A549 (cell line): ENCODE measurements around the gene MYLK2. TPM values are rescaled to one million over a fixed set of nuclear protein-coding genes. Genes with fewer than 3 reads are reported as not detected.

Source experiments
- ATAC-seq, 2 experiments: fragments of 200-7000 bp in 1 of 2; fragments of >200 bp in 1 of 2; cut with Nextera tagmentation in 1 of 2; cut with Tn5 transposase in 1 of 2; 3 replicates each; pipeline versions ENCODE4 v1.8.0 to v1.9.1; 2018 to 2020; ENCODE audit warnings: mild to moderate bottlenecking in 1 of 2, moderate library complexity in 1 of 2
- CTCF ChIA-PET: fragments of 300-600 bp; sonication (Branson Sonifier 250); formaldehyde crosslinking; extraction: SDS; loops from one replicate; lab custom pipeline; 2021; ENCODE audit warnings: antibody characterized with exemption, inconsistent platforms; lab: Yijun Ruan, JAX
- POLR2A ChIA-PET: fragments of 350-600 bp; formaldehyde crosslinking; extraction: SDS; loops from one replicate; lab custom pipeline; 2021; ENCODE audit warnings: antibody characterized with exemption, inconsistent platforms; lab: Yijun Ruan, JAX
- DNase-seq, 2 experiments: peaks; one replicate each; pipeline versions ENCODE4 v3.0.0 to v3.0.0-alpha.2; 2011 to 2016; ENCODE audit warnings: low read depth in 1 of 2, low spot score in 1 of 2
- FAIRE-seq: peaks from 2 replicates; lab custom pipeline; 2011; peaks lifted over from hg19 to GRCh38; lab: Jason Lieb, UNC
- H3K27ac ChIP-seq, 2 experiments: fragments of >200 bp; sonication (Bioruptor Twin); formaldehyde crosslinking; 3 replicates each; pipeline ENCODE4 v1.5.1; 2016 to 2017
- H3K4me1 ChIP-seq: fragments of >200 bp; sonication (Bioruptor Twin); formaldehyde crosslinking; 3 replicates; pipeline ENCODE4 v1.6.1; 2016
- H3K4me2 ChIP-seq: fragments of >200 bp; sonication (Bioruptor Twin); formaldehyde crosslinking; 3 replicates; pipeline ENCODE4 v1.6.1; 2016
- H3K4me3 ChIP-seq: fragments of >200 bp; sonication (Bioruptor Twin); formaldehyde crosslinking; 3 replicates; pipeline ENCODE4 v1.5.1; 2016
- H3K9me3 ChIP-seq: fragments of >200 bp; sonication (Bioruptor Twin); formaldehyde crosslinking; 3 replicates; pipeline ENCODE4 v1.6.1; 2016
- BHLHE40 ChIP-seq: IDR thresholded peaks from 2 replicates; pipeline ENCODE4 v1.6.1; 2012; ENCODE audit warnings: low read depth, low read length, inconsistent platforms
- CBX8 ChIP-seq: fragments of 200-600 bp; sonication (generic); IDR thresholded peaks from 2 replicates; pipeline ENCODE4 v1.6.1; 2016
- FOXS1 ChIP-seq: fragments of 250-450 bp; sonication (Bioruptor Pico); IDR thresholded peaks from 2 replicates; pipeline ENCODE4 v1.5.0; 2020; ENCODE audit warnings: mild to moderate bottlenecking, moderate library complexity
- HOXA7 ChIP-seq: fragments of 250-450 bp; sonication (Bioruptor Pico); IDR thresholded peaks from 2 replicates; pipeline ENCODE4 v1.5.0; 2020; ENCODE audit warnings: mild to moderate bottlenecking, moderate library complexity
- HOXB5 ChIP-seq: fragments of 250-450 bp; sonication (Bioruptor Pico); IDR thresholded peaks from 2 replicates; pipeline ENCODE4 v1.5.0; 2020; ENCODE audit warnings: mild to moderate bottlenecking, moderate library complexity
- JUNB ChIP-seq: fragments of >200 bp; sonication (Bioruptor Twin); formaldehyde crosslinking; IDR thresholded peaks from 2 replicates; pipeline ENCODE4 v1.6.1; 2016
- KDM1A ChIP-seq: fragments of 200-600 bp; sonication (generic); IDR thresholded peaks from 2 replicates; pipeline ENCODE4 v1.6.1; 2016; ENCODE audit warnings: low read depth, mild to moderate bottlenecking
- MAFK ChIP-seq: fragments of 450-650 bp; IDR thresholded peaks from 2 replicates; pipeline ENCODE4 v1.6.1; 2014; ENCODE audit not compliant: partially characterized antibody
- MAZ ChIP-seq: fragments of 150-350 bp; IDR thresholded peaks from 2 replicates; pipeline ENCODE4 v1.6.1; 2014; ENCODE audit warnings: antibody characterized with exemption, low read depth, low read length, borderline replicate concordance
- POLR2A ChIP-seq: IDR thresholded peaks from 2 replicates; pipeline ENCODE4 v1.6.1; 2012; ENCODE audit warnings: mild to moderate bottlenecking, low read length
- RFX5 ChIP-seq: fragments of 450-650 bp; IDR thresholded peaks from 2 replicates; pipeline ENCODE4 v1.7.1; 2014; ENCODE audit warnings: antibody characterized with exemption, mild to moderate bottlenecking, moderate library complexity
- SREBF2 ChIP-seq: fragments of 450-650 bp; IDR thresholded peaks from 2 replicates; pipeline ENCODE4 v1.6.1; 2014; ENCODE audit warnings: mild to moderate bottlenecking, moderate library complexity
- TFCP2L1 ChIP-seq: fragments of 250-450 bp; sonication (Bioruptor Pico); IDR thresholded peaks from 2 replicates; pipeline ENCODE4 v1.5.0; 2021; ENCODE audit warnings: mild to moderate bottlenecking
- ZFP36 ChIP-seq: fragments of 450-650 bp; IDR thresholded peaks from 2 replicates; pipeline ENCODE4 v1.6.1; 2014; ENCODE audit warnings: borderline replicate concordance; ENCODE audit not compliant: partially characterized antibody
- ZNF302 ChIP-seq: fragments of 250-450 bp; sonication (Bioruptor Pico); IDR thresholded peaks from 2 replicates; pipeline ENCODE4 v1.9.0; 2021; ENCODE audit warnings: inconsistent platforms, mild to moderate bottlenecking, moderate library complexity
- WGBS: methylation state at CpG from one replicate; pipeline ENCODE4 v1.1.6; 2017; ENCODE audit errors: missing lambda C conversion rate; 5-methylcytosine and 5-hydroxymethylcytosine counted together
- polyA plus RNA-seq, 4 experiments: library from polyadenylated mRNA; depleted of rRNA in 3 of 4; stranded (reverse); fragments of >200 nt; fragmentation: RNase III in 1 of 4; extraction: RNeasy Plus Mini Kit Qiagen cat#74134 plus additional on column Dnase treatment in 1 of 4; gene quantifications; 2 replicates in 3 of 4; 3 replicates in 1 of 4; pipeline ENCODE4 v1.2.3, GENCODE V29; 2011 to 2017
- TF ChIP-seq, protein P1 (sequence below): fragments of 250-450 bp; sonication (Bioruptor Pico); IDR thresholded peaks from 2 replicates; pipeline ENCODE4 v1.5.0; 2021; ENCODE audit warnings: mild to moderate bottlenecking, moderate library complexity, borderline replicate concordance
- TF ChIP-seq, protein P2 (sequence below): fragments of >200 bp; sonication (Bioruptor Twin); formaldehyde crosslinking; IDR thresholded peaks from 3 replicates; pipeline ENCODE4 v1.5.1; 2016
- TF ChIP-seq, protein P3 (sequence below): fragments of >200 bp; sonication (Bioruptor Twin); formaldehyde crosslinking; IDR thresholded peaks from 3 replicates; pipeline ENCODE4 v1.6.1; 2016
- TF ChIP-seq, protein P4 (sequence below): IDR thresholded peaks from 2 replicates; pipeline ENCODE4 v1.6.1; 2012

Gene MYLK2
- polyA plus RNA-seq, 2 of the 4 experiments (the other 2 are of a cell fraction) = 0.09 to 0.36 TPM

DNA sequence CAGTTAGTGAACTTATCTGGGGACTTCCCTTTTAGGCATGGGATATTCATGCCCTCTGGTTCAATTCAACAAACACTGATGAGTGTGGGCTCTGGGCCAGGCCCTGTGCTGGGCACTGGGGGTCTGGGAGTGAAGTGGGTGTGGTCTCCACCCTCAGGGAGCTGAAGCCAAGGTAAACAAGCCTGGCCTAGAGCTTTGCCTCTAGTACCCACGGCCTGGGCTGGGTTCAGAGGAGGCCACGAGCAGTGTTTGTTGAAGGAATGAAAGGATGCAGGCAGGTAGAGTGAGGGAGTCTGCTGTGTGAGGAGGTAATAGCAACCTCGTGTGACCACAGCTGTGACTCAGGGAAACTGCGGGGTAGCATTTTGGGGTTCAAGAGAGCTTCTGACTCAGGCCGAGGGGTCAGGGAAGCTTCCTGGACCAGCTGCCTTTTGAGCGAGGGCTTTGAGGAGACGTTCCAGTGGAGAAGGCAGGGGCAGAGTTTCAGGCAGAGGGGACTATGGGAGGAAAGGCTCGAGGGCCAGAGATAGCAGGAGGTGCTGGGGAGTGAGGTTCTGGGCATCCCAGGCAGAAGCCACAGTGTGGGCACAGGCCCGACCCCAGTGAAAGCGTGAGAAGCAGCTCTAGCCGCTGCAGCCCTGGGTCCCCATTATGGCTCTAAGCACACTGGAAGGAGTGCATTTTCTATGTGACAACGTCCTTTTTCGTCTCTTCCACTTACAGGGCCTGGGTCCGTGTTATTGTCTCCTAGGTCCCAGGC is 5.6 kb downstream of the MYLK2 start:
- no peak for ATAC-seq
- DNase-seq = no peak
- 70% methylated on average over 14 of the region's 14 CpGs for WGBS
- H3K4me3 ChIP-seq = no peak overlapping the region
- peak overlapping the region in 1 of 2 experiments; percentile 68; a peak in 1 of 6 replicates for H3K27ac ChIP-seq
- ChIA-PET CTCF (interaction anchor here (1.5 to 6.8 kb wide), 10 partner anchors 10 to 267 kb away, joined by 3 to 133 read pairs (median 54); partner anchors contain the start of genes FOXS1 and PDRG1), POLR2A (no interaction called here)
- H3K4me1 ChIP-seq = peaks cover 23% of the 10 kb centered on the region; the same call in 2 of the 3 replicates
- H3K9me3 ChIP-seq = no peaks in the 10 kb centered on the region
- no peak for FAIRE-seq
- no peak overlapping the region for H3K4me2 ChIP-seq
- TF ChIP-seq KDM1A = no peak
- no peak for TF ChIP-seq ZNF302 (CRISPR knock-in tag)
- TF ChIP-seq POLR2A = no peak
- no peak for TF ChIP-seq MAZ
- no peak for TF ChIP-seq SREBF2
- no peak for TF ChIP-seq HOXA7 (CRISPR knock-in tag)
- no peak for TF ChIP-seq BHLHE40
- no peak for TF ChIP-seq CBX8
- TF ChIP-seq RFX5 = no peak
- TF ChIP-seq JUNB = no peak
- TF ChIP-seq, protein P1, sequence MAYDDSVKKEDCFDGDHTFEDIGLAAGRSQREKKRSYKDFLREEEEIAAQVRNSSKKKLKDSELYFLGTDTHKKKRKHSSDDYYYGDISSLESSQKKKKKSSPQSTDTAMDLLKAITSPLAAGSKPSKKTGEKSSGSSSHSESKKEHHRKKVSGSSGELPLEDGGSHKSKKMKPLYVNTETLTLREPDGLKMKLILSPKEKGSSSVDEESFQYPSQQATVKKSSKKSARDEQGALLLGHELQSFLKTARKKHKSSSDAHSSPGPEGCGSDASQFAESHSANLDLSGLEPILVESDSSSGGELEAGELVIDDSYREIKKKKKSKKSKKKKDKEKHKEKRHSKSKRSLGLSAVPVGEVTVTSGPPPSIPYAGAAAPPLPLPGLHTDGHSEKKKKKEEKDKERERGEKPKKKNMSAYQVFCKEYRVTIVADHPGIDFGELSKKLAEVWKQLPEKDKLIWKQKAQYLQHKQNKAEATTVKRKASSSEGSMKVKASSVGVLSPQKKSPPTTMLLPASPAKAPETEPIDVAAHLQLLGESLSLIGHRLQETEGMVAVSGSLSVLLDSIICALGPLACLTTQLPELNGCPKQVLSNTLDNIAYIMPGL = no peak
- TF ChIP-seq ZFP36 = no peak
- no peak for TF ChIP-seq TFCP2L1 (CRISPR knock-in tag)

DNA sequence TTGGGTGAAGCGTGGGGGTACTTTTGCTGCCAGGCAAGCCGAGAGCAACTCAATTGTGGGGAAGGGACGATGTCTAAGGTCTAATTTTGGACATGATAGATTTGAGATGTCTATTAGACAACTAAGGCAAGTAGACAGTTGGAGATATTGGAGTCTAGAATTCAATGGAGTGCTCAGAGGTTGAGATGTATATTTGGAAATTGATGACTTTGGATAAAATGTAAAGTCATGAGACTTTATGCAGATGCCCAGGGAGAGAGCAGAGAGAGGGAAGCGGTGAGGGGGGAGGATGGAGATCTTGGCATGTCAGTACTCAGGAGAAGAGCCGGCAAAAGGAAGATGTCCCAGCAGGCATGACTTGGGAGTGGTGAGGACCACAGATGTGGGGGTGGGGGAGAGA is 6.9 kb downstream of the MYLK2 start:
- TF ChIP-seq MAZ (no peak), FOXS1 (no peak), HOXB5 (CRISPR knock-in tag) (no peak), KDM1A (no peak), MAFK (peak; percentile 25)
- TF ChIP-seq, protein P2, sequence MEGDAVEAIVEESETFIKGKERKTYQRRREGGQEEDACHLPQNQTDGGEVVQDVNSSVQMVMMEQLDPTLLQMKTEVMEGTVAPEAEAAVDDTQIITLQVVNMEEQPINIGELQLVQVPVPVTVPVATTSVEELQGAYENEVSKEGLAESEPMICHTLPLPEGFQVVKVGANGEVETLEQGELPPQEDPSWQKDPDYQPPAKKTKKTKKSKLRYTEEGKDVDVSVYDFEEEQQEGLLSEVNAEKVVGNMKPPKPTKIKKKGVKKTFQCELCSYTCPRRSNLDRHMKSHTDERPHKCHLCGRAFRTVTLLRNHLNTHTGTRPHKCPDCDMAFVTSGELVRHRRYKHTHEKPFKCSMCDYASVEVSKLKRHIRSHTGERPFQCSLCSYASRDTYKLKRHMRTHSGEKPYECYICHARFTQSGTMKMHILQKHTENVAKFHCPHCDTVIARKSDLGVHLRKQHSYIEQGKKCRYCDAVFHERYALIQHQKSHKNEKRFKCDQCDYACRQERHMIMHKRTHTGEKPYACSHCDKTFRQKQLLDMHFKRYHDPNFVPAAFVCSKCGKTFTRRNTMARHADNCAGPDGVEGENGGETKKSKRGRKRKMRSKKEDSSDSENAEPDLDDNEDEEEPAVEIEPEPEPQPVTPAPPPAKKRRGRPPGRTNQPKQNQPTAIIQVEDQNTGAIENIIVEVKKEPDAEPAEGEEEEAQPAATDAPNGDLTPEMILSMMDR = no peak
- TF ChIP-seq, protein P3, sequence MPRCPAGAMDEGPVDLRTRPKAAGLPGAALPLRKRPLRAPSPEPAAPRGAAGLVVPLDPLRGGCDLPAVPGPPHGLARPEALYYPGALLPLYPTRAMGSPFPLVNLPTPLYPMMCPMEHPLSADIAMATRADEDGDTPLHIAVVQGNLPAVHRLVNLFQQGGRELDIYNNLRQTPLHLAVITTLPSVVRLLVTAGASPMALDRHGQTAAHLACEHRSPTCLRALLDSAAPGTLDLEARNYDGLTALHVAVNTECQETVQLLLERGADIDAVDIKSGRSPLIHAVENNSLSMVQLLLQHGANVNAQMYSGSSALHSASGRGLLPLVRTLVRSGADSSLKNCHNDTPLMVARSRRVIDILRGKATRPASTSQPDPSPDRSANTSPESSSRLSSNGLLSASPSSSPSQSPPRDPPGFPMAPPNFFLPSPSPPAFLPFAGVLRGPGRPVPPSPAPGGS = no peak
- TF ChIP-seq, protein P4, sequence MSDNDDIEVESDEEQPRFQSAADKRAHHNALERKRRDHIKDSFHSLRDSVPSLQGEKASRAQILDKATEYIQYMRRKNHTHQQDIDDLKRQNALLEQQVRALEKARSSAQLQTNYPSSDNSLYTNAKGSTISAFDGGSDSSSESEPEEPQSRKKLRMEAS = no peak
- CTCF ChIA-PET = interaction anchor here (1.6 to 6.8 kb wide), 4 partner anchors 10 to 26 kb away, joined by 6 to 80 read pairs (median 12); no protein-coding TSS in a partner anchor

More for the DNA sequence above, 6.9 kb downstream of the MYLK2 start:
- Histone ChIP-seq H3K27ac (no peak overlapping the region), H3K9me3 (no peaks in the 10 kb centered on the region), H3K4me1 (peaks cover 23% of the 10 kb centered on the region; the same call in 2 of the 3 replicates), H3K4me3 (no peak overlapping the region), H3K4me2 (no peak overlapping the region)
- DNase-seq (no peak), FAIRE-seq (no peak), ATAC-seq (no peak)
- WGBS = 72% methylated on average over 5 of the region's 5 CpGs
- POLR2A ChIA-PET = no interaction called here
